ENCODE results near the gene OR52N5. TPM values are rescaled to one million over a fixed set of nuclear protein-coding genes. Genes with fewer than 3 reads are reported as not detected.

OR52N5 gene
- polyA plus RNA-seq, 3 donors = not detected

- Histone ChIP-seq H3K27me3 (ENCODE audit: control insufficient read depth in 2 of 2, insufficient read depth in 2 of 2, low read length in 2 of 2) (no peaks in the 10 kb centered on the region), H3K9ac (ENCODE audit: insufficient read depth, low read length, poor library complexity, severe bottlenecking) (no peak overlapping the region), H3K4me2 (replicated peaks; ENCODE audit: extremely low read depth, low read length, poor library complexity, severe bottlenecking) (no peak overlapping the region), H3K4me3 (replicated peaks in 1 of 3; ENCODE audit: low read depth in 2 of 3, low read length in 3 of 3) (no peak overlapping the region), H3K9me3 (replicated peaks in 1 of 2; ENCODE audit: control insufficient read depth in 1 of 2, insufficient read depth in 1 of 2, low read length in 2 of 2) (no peaks in the 10 kb centered on the region), H4K20me1 (ENCODE audit: insufficient read depth, low read length) (no peaks in the 10 kb centered on the region), H3K27ac (ENCODE audit: low read depth in 1 of 2, low read length in 2 of 2) (no peak overlapping the region), H3K4me1 (ENCODE audit: control insufficient read depth in 1 of 2, insufficient read depth in 2 of 2, low read length in 2 of 2) (no peaks in the 10 kb centered on the region), H3K79me2 (ENCODE audit: insufficient read depth, low read length) (no peaks in the 10 kb centered on the region), H3K36me3 (replicated peaks in 1 of 2; ENCODE audit: control insufficient read depth in 1 of 2, insufficient read depth in 2 of 2, low read length in 2 of 2) (no peaks in the 10 kb centered on the region), H2AFZ (ENCODE audit: insufficient read depth, low read depth, low read length, poor library complexity, severe bottlenecking) (no peak overlapping the region)
- peaks cover 0 to 2% (median 2%) of the 10 kb centered on the region in 3 donors for H3K27me3 Mint-ChIP-seq (ENCODE audit: low read depth in 3 of 3)
- TF ChIP-seq CTCF (IDR thresholded peaks at IDR 0.05) = no peak
- DNase-seq = no peak
- intact Hi-C loops (cut with micrococcal nuclease) = no loop called here
- H3K4me1 Mint-ChIP-seq = no peaks in the 10 kb centered on the region
- 92% methylated on average over 1 of the region's 1 CpG for WGBS (ENCODE audit: insufficient coverage)
- no peaks in the 10 kb centered on the region for H3K36me3 Mint-ChIP-seq
- H3K9me3 Mint-ChIP-seq = peaks cover 0 to 5% (median 0%) of the 10 kb centered on the region in 7 donors
- no peak overlapping the region for H3K4me3 Mint-ChIP-seq
- H3K27ac Mint-ChIP-seq = no peak overlapping the region
These were observed 56.8 kb downstream of the OR52N5 start for GRCh38 chr11:5726351-5726750.

Other genes starting within 250 kb of the OR52N5 start
- gene OR52H1, start 234.8 kb downstream of the OR52N5 start, polyA plus RNA-seq = not detected
- gene OR52B6, start 202.5 kb downstream of the OR52N5 start, polyA plus RNA-seq = not detected
- gene TRIM6, start 186.7 kb downstream of the OR52N5 start, polyA plus RNA-seq = under 1 TPM; 0.11 to 0.44 (median 0.15) TPM
- gene TRIM34, start 158.4 kb downstream of the OR52N5 start, polyA plus RNA-seq = 10 to 100 TPM; 21.9 to 25.7 (median 23.5) TPM
- gene TRIM5, start 98.3 kb downstream of the OR52N5 start, polyA plus RNA-seq = 10 to 100 TPM in 2 of 3 donors, 1 to 10 TPM in 1; 9.4 to 14.4 (median 10.6) TPM
- 100 to 1,000 TPM; 122 to 277 (median 132) TPM for gene TRIM22, start 93.6 kb downstream of the OR52N5 start, polyA plus RNA-seq
- under 1 TPM in 1 of 3 donors, not detected in 2; 0.04 TPM for gene OR56B1, start 46.9 kb downstream of the OR52N5 start, polyA plus RNA-seq
- under 1 TPM in 2 of 3 donors, not detected in 1; 0.24 to 0.31 TPM for gene OR52N4, start 29.1 kb downstream of the OR52N5 start, polyA plus RNA-seq
- gene OR52N1, start 7.9 kb upstream of the OR52N5 start, polyA plus RNA-seq = not detected
- not detected for gene OR52N2, start 25.6 kb upstream of the OR52N5 start, polyA plus RNA-seq
- gene OR52E6, start 58.5 kb upstream of the OR52N5 start, polyA plus RNA-seq = not detected
- not detected for gene OR52E8, start 74.3 kb upstream of the OR52N5 start, polyA plus RNA-seq
- gene OR52E4, start 97.3 kb upstream of the OR52N5 start, polyA plus RNA-seq = not detected
- gene OR52E5, start 109.9 kb upstream of the OR52N5 start, polyA plus RNA-seq = not detected
- gene OR56A3, start 158.9 kb upstream of the OR52N5 start, polyA plus RNA-seq = not detected
- gene OR56A5, start 185.1 kb upstream of the OR52N5 start, polyA plus RNA-seq = not detected
- not detected for gene OR52L1, start 203.6 kb upstream of the OR52N5 start, polyA plus RNA-seq
- not detected for gene OR56A4, start 223.6 kb upstream of the OR52N5 start, polyA plus RNA-seq
- gene OR56A1, start 247.4 kb upstream of the OR52N5 start, polyA plus RNA-seq = under 1 TPM in 1 of 3 donors, not detected in 2; 0.01 TPM

All from CD14-positive monocyte (primary cell).